HCT116 (cell line): ENCODE data around the gene SRPK2. TPM values are rescaled to one million over a fixed set of nuclear protein-coding genes. Genes with fewer than 3 reads are reported as not detected.

Source experiments
- ATAC-seq: fragments of 200-7000 bp; cut with Tn5 transposase; 2 replicates; pipeline ENCODE4 v1.9.1; 2020; ENCODE audit warnings: mild to moderate bottlenecking, moderate library complexity
- BruUV-seq: library from RNA; stranded (reverse); fragments of 400-500 nt; replicated peaks from 2 replicates; lab custom pipeline; 2021; lab: Mats Ljungman, UMichigan
- CTCF ChIA-PET: fragments of 300-600 bp; sonication (Branson Sonifier 250); formaldehyde crosslinking; loops from one replicate; lab custom pipeline; 2021; ENCODE audit warnings: antibody characterized with exemption; lab: Charles Lee
- POLR2A ChIA-PET: fragments of 300-600, 350-600 bp; sonication (Branson Sonifier 250); formaldehyde crosslinking; loops from one replicate; lab custom pipeline; 2021; ENCODE audit warnings: antibody characterized with exemption; lab: Charles Lee
- RAD21 ChIA-PET, 2 experiments: fragments of 300-600 bp; sonication (Branson Sonifier 250); formaldehyde crosslinking; loops; one replicate each; lab custom pipeline; 2023; ENCODE audit warnings: low total read pairs in 2 of 2; ENCODE audit not compliant: uncharacterized antibody in 2 of 2, unreplicated experiment in 2 of 2, low non-redundant PET in 1 of 2; lab: Charles Lee
- DNase-seq: peaks from one replicate; pipeline ENCODE4 v3.0.0-alpha.2; 2010; ENCODE audit warnings: low read depth, low spot score
- H2AFZ ChIP-seq: fragments of 200-600 bp; shearing (Covaris generic), sonication (generic); 2 replicates; pipeline ENCODE4 v1.6.1; 2017; ENCODE audit warnings: low read depth, mixed run types, mixed read lengths, antibody characterized with exemption, low read length; ENCODE audit not compliant: poor library complexity, severe bottlenecking
- H3K27ac ChIP-seq: 2 replicates; pipeline ENCODE4 v1.5.1; 2012; ENCODE audit warnings: low read depth, low read length
- H3K27me3 ChIP-seq: fragments of 200-600 bp; sonication (generic); 2 replicates; pipeline ENCODE4 v1.6.1; 2016; ENCODE audit warnings: mixed run types, low read length, mixed read lengths; ENCODE audit not compliant: insufficient read depth
- H3K36me3 ChIP-seq, 2 experiments: fragments of 200-500 bp in 1 of 2; fragments of 200-600 bp in 1 of 2; sonication (Bioruptor generic) in 1 of 2; sonication (generic) in 1 of 2; 2 replicates each; pipeline versions ENCODE4 v1.5.1 to v1.6.1; 2014 to 2016; ENCODE audit warnings: low read length in 2 of 2, inconsistent platforms in 1 of 2, mixed read lengths in 1 of 2, mixed run types in 1 of 2; ENCODE audit not compliant: insufficient read depth in 2 of 2, control insufficient read depth in 1 of 2
- H3K4me1 ChIP-seq, 2 experiments: fragments of 200-600 bp in 1 of 2; sonication (generic) in 1 of 2; 2 replicates each; pipeline versions ENCODE4 v1.5.1 to v1.6.1; 2012 to 2017; ENCODE audit warnings: low read length in 2 of 2, inconsistent platforms in 1 of 2, mild to moderate bottlenecking in 1 of 2, mixed read lengths in 1 of 2, mixed run types in 1 of 2, moderate library complexity in 1 of 2; ENCODE audit not compliant: insufficient read depth in 2 of 2, control insufficient read depth in 1 of 2
- H3K4me2 ChIP-seq: fragments of 200-600 bp; sonication (generic); 2 replicates; pipeline ENCODE4 v1.6.1; 2017; ENCODE audit warnings: mixed run types, low read length, mixed read lengths
- H3K4me3 ChIP-seq, 2 experiments: fragments of 200-600 bp in 1 of 2; sonication (generic) in 1 of 2; replicated peaks in 1 of 2; 2 replicates each; pipeline ENCODE4 v1.5.1; 2011 to 2016; ENCODE audit warnings: low read length in 2 of 2, control low read depth in 1 of 2, low read depth in 1 of 2, mild to moderate bottlenecking in 1 of 2, mixed read lengths in 1 of 2, mixed run types in 1 of 2
- H3K79me2 ChIP-seq: fragments of 200-600 bp; sonication (generic); 2 replicates; pipeline ENCODE4 v1.6.1; 2017; ENCODE audit warnings: mild to moderate bottlenecking, mixed run types, low read length, moderate library complexity, mixed read lengths; ENCODE audit not compliant: insufficient read depth
- H3K9ac ChIP-seq: fragments of 200-600 bp; sonication (generic); 2 replicates; pipeline ENCODE4 v1.6.1; 2016; ENCODE audit warnings: low read length, mixed read lengths
- H3K9me2 ChIP-seq: fragments of 200-600 bp; sonication (generic), shearing (Covaris generic); 2 replicates; pipeline ENCODE4 v1.6.1; 2017; ENCODE audit warnings: mixed run types, mild to moderate bottlenecking, moderate library complexity; ENCODE audit not compliant: insufficient read depth
- H3K9me3 ChIP-seq, 2 experiments: fragments of 200-500 bp in 1 of 2; fragments of 200-600 bp in 1 of 2; sonication (Bioruptor generic) in 1 of 2; sonication (generic) in 1 of 2; 2 replicates each; pipeline ENCODE4 v1.6.1; 2014 to 2017; ENCODE audit warnings: low read length in 2 of 2, mixed read lengths in 2 of 2, inconsistent platforms in 1 of 2, low read depth in 1 of 2, mild to moderate bottlenecking in 1 of 2, mixed run types in 1 of 2, moderate library complexity in 1 of 2; ENCODE audit not compliant: control insufficient read depth in 1 of 2, insufficient read depth in 1 of 2
- H4K20me1 ChIP-seq: fragments of 200-600 bp; sonication (generic), shearing (Covaris generic); 2 replicates; pipeline ENCODE4 v1.6.1; 2017; ENCODE audit warnings: mixed run types, mild to moderate bottlenecking, moderate library complexity; ENCODE audit not compliant: insufficient read depth
- ATF3 ChIP-seq: IDR thresholded peaks from 2 replicates; pipeline ENCODE4 v1.6.1; 2012
- CBX3 ChIP-seq: IDR thresholded peaks from 2 replicates; pipeline ENCODE4 v1.6.1; 2012; ENCODE audit warnings: low read depth
- CEBPB ChIP-seq: IDR thresholded peaks from 2 replicates; pipeline ENCODE4 v1.6.1; 2012; ENCODE audit warnings: low read depth
- CTCF ChIP-seq, 3 experiments: fragments of 200-600 bp in 1 of 3; sonication (generic) in 1 of 3; IDR thresholded peaks in 2 of 3; conservative IDR thresholded peaks in 1 of 3; 2 replicates each; pipeline ENCODE4 v1.5.1; 2012 to 2017; ENCODE audit warnings: low read depth in 2 of 3, low read length in 2 of 3, antibody characterized with exemption in 1 of 3, borderline replicate concordance in 1 of 3, control low read depth in 1 of 3, mild to moderate bottlenecking in 1 of 3, mixed read lengths in 1 of 3, mixed run types in 1 of 3, moderate library complexity in 1 of 3; ENCODE audit not compliant: insufficient read depth in 1 of 3
- EGR1 ChIP-seq: IDR thresholded peaks from 2 replicates; pipeline ENCODE4 v1.6.1; 2012; ENCODE audit warnings: low read depth
- ELF1 ChIP-seq: IDR thresholded peaks from 2 replicates; pipeline ENCODE4 v1.6.1; 2012; ENCODE audit warnings: low read depth, borderline replicate concordance
- EZH2phosphoT487 ChIP-seq: fragments of 200-600 bp; IDR thresholded peaks from 2 replicates; pipeline ENCODE4 v1.6.1; 2018; ENCODE audit warnings: antibody characterized with exemption, borderline replicate concordance
- FOSL1 ChIP-seq: IDR thresholded peaks from 2 replicates; pipeline ENCODE4 v1.6.1; 2012; ENCODE audit warnings: low read depth
- JUND ChIP-seq: IDR thresholded peaks from 2 replicates; pipeline ENCODE4 v1.6.1; 2012
- MAX ChIP-seq: IDR thresholded peaks from 2 replicates; pipeline ENCODE4 v1.6.1; 2012
- POLR2A ChIP-seq: IDR thresholded peaks from 2 replicates; pipeline ENCODE4 v1.7.0; 2011; ENCODE audit warnings: borderline replicate concordance; ENCODE audit not compliant: insufficient read depth, insufficient read length; ENCODE audit errors: extremely low read depth
- POLR2AphosphoS5 ChIP-seq: IDR thresholded peaks from 2 replicates; pipeline ENCODE4 v1.6.1; 2011; ENCODE audit warnings: mild to moderate bottlenecking, low read depth, low read length, moderate library complexity
- RAD21 ChIP-seq: IDR thresholded peaks from 2 replicates; pipeline ENCODE4 v1.6.1; 2012; ENCODE audit warnings: low read depth, mild to moderate bottlenecking
- REST ChIP-seq: IDR thresholded peaks from 2 replicates; pipeline ENCODE4 v1.6.1; 2012; ENCODE audit warnings: low read depth
- SIN3A ChIP-seq: IDR thresholded peaks from 2 replicates; pipeline ENCODE4 v1.6.1; 2012; ENCODE audit warnings: low read depth
- SP1 ChIP-seq: IDR thresholded peaks from 2 replicates; pipeline ENCODE4 v1.6.1; 2012; ENCODE audit warnings: low read depth
- YY1 ChIP-seq: IDR thresholded peaks from 2 replicates; pipeline ENCODE4 v1.6.1; 2011; ENCODE audit warnings: low read length, low read depth, moderate library complexity, mild to moderate bottlenecking; ENCODE audit not compliant: insufficient replicate concordance; ENCODE audit errors: extremely low read depth
- ZBTB33 ChIP-seq: IDR thresholded peaks from 2 replicates; pipeline ENCODE4 v1.6.1; 2011; ENCODE audit warnings: mild to moderate bottlenecking, low read length, moderate library complexity; ENCODE audit not compliant: insufficient replicate concordance; ENCODE audit errors: extremely low read depth
- ZNF274 ChIP-seq: fragments of 200-500 bp; sonication (Bioruptor generic); IDR thresholded peaks from 2 replicates; pipeline ENCODE4 v1.6.1; 2014; ENCODE audit warnings: mild to moderate bottlenecking, low read depth, low read length, inconsistent platforms
- intact Hi-C: fragments of 100-400 bp; cut with micrococcal nuclease; formaldehyde crosslinking; loops from 2 replicates; pipeline ENCODE4 v1.10.0; 2022
- total RNA-seq: library from RNA; stranded (reverse); gene quantifications from one replicate; pipeline ENCODE4 v1.2.1, GENCODE V29; 2021; ENCODE audit not compliant: unreplicated experiment

Gene SRPK2
- total RNA-seq, 1 experiment from 2014 or later: 37.4 TPM

GRCh38 chr7:105105579-105105978, 283.1 kb downstream of the SRPK2 start:
- H3K4me1 ChIP-seq: no peaks in the 10 kb centered on the region
- RAD21 ChIA-PET: no interaction called here
- no peak overlapping the region for H3K4me3 ChIP-seq
- ATAC-seq: no peak
- no TSS peak for BruUV-seq
- no peaks in the 10 kb centered on the region; the same call in none of the 2 replicates for H3K79me2 ChIP-seq
- no peaks in the 10 kb centered on the region for H3K9me3 ChIP-seq
- no peak for DNase-seq
- H3K4me2 ChIP-seq: no peak overlapping the region
- POLR2A ChIA-PET: no interaction called here
- no peaks in the 10 kb centered on the region for H3K27me3 ChIP-seq
- CTCF ChIA-PET: no interaction called here
- no peak overlapping the region for H3K27ac ChIP-seq
- H3K9ac ChIP-seq: no peak overlapping the region
- no peak overlapping the region for H2AFZ ChIP-seq
- peaks cover 31 to 52% of the 10 kb centered on the region in 2 experiments for H3K36me3 ChIP-seq
- TF ChIP-seq SIN3A (no peak), CTCF (IDR thresholded peaks at IDR 0.05 in 2 of 3, conservative IDR thresholded peaks at IDR 0.05 in 1 of 3; ENCODE audit: borderline replicate concordance in 1 of 3, insufficient read depth in 1 of 3, low read depth in 2 of 3, low read length in 2 of 3) (no peak), YY1 (no peak), CBX3 (no peak), RAD21 (no peak), POLR2AphosphoS5 (no peak), EZH2phosphoT487 (no peak), JUND (no peak), EGR1 (no peak), CEBPB (no peak), REST (no peak), FOSL1 (no peak), ELF1 (no peak), POLR2A (no peak), SP1 (no peak), ZBTB33 (no peak), MAX (no peak), ZNF274 (no peak), ATF3 (no peak)
- TF ChIP-seq, all 23 proteins: peak for 0
- Histone ChIP-seq H4K20me1 (peaks cover 4% of the 10 kb centered on the region; the same call in 1 of the 2 replicates), H3K9me2 (no peaks in the 10 kb centered on the region)
- intact Hi-C loops: no loop called here
